ENCODE data around the gene OTUD1. TPM values are rescaled to one million over a fixed set of nuclear protein-coding genes. Genes with fewer than 3 reads are reported as not detected.

Gene OTUD1
- polyA plus RNA-seq, 1 donor (not counting 4 experiments of a cell fraction or from before 2014, with no cell fraction given): 4.7 TPM

DNA sequence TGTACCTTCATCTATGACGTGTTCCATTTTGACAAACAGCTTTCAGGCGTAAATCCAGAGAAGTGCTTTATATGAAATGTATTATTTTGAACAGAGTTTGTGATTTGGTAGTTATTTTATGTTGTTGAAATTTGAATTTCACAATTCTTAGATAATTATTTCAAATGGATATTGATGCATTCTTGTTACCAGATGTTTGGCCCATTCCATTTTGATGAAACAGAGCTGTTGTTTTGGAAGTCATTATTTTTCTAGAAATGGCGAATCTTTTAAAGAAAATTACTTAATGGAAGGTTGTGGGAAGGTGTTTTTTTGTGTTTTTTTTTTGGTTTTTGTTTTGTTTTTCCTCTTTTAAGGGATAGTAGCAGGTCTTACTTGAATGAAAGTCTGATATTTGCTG is 2.4 kb downstream of the OTUD1 start:
- Histone ChIP-seq H3K27me3 (ENCODE audit: control insufficient read depth, extremely low read depth, insufficient read depth, low read length) (no peaks in the 10 kb centered on the region), H3K9me3 (ENCODE audit: control insufficient read depth, low read depth, low read length) (no peaks in the 10 kb centered on the region), H3K9me1 (ENCODE audit: control insufficient read depth, extremely low read depth, insufficient read depth, low read length) (peaks cover 3% of the 10 kb centered on the region), H3K4me1 (ENCODE audit: control insufficient read depth, extremely low read depth, insufficient read depth, low read length) (peaks cover 30% of the 10 kb centered on the region), H2AFZ (ENCODE audit: control insufficient read depth, low read length) (no peak overlapping the region), H3K9ac (ENCODE audit: control insufficient read depth, extremely low read depth, insufficient read depth, low read length) (peak overlapping the region; percentile 15), H3K4me2 (ENCODE audit: control insufficient read depth, extremely low read depth, insufficient read depth, low read depth, low read length) (peak overlapping the region; percentile 94), H3K27ac (ENCODE audit: control insufficient read depth, insufficient read depth, low read length) (peak overlapping the region; percentile 84), H4K20me1 (ENCODE audit: control insufficient read depth, extremely low read depth, insufficient read depth, low read length) (no peaks in the 10 kb centered on the region), H3K79me2 (ENCODE audit: control insufficient read depth, insufficient read depth, low read length) (peaks cover 22% of the 10 kb centered on the region), H3K4me3 (ENCODE audit: control insufficient read depth in 2 of 3, extremely low read depth in 1 of 3, insufficient read depth in 2 of 3, low read depth in 1 of 3, low read length in 3 of 3) (peak overlapping the region; percentile 60 to 91 (median 78)), H3K36me3 (ENCODE audit: control insufficient read depth in 2 of 2, extremely low read depth in 1 of 2, insufficient read depth in 2 of 2, low read length in 2 of 2) (no peaks in the 10 kb centered on the region)
- FAIRE-seq (no peak), DNase-seq (ENCODE audit: low read depth, low spot score) (no peak)
- dilution Hi-C loops (cut with MboI; ENCODE audit: extremely low pct_ligation_motif_present, low sequenced_read_pairs): no loop called here
- no peak for TF ChIP-seq EZH2 (IDR thresholded peaks at IDR 0.05; ENCODE audit: low read length)
- TF ChIP-seq, protein P1, sequence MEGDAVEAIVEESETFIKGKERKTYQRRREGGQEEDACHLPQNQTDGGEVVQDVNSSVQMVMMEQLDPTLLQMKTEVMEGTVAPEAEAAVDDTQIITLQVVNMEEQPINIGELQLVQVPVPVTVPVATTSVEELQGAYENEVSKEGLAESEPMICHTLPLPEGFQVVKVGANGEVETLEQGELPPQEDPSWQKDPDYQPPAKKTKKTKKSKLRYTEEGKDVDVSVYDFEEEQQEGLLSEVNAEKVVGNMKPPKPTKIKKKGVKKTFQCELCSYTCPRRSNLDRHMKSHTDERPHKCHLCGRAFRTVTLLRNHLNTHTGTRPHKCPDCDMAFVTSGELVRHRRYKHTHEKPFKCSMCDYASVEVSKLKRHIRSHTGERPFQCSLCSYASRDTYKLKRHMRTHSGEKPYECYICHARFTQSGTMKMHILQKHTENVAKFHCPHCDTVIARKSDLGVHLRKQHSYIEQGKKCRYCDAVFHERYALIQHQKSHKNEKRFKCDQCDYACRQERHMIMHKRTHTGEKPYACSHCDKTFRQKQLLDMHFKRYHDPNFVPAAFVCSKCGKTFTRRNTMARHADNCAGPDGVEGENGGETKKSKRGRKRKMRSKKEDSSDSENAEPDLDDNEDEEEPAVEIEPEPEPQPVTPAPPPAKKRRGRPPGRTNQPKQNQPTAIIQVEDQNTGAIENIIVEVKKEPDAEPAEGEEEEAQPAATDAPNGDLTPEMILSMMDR (optimal IDR thresholded peaks at IDR 0.05 in 1 of 3, IDR thresholded peaks at IDR 0.05 in 1 of 3, conservative IDR thresholded peaks at IDR 0.05 in 1 of 3; ENCODE audit: extremely low read depth in 1 of 3, insufficient read depth in 2 of 3, low read length in 3 of 3): no peak

DNA sequence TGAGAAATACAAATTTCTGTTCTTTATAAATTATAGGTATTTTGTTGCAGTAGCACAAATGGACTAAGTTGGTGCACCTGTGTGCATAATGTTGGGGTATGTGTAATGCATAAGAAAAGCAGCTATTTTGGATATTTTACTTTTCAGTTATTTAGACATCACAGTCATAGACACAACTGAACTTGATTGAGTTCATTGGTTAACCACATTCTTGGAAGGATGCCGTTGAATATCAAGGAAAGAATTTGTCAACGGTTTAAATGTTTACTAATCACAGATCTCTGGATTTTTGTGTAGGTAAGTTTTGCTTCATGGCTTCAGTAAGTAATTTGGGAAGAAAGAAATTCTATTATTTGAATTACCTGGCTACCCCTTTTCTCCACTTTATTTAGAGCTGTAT is 4.1 kb downstream of the OTUD1 start:
- H2AFZ ChIP-seq (ENCODE audit: control insufficient read depth, low read length): no peak overlapping the region
- no peak for DNase-seq (ENCODE audit: low read depth, low spot score)
- no peaks in the 10 kb centered on the region for H4K20me1 ChIP-seq (ENCODE audit: control insufficient read depth, extremely low read depth, insufficient read depth, low read length)
- TF ChIP-seq, protein P1 (optimal IDR thresholded peaks at IDR 0.05 in 1 of 3, IDR thresholded peaks at IDR 0.05 in 1 of 3, conservative IDR thresholded peaks at IDR 0.05 in 1 of 3; ENCODE audit: extremely low read depth in 1 of 3, insufficient read depth in 2 of 3, low read length in 3 of 3): no peak
- TF ChIP-seq EZH2 (IDR thresholded peaks at IDR 0.05; ENCODE audit: low read length): no peak
- no peaks in the 10 kb centered on the region for H3K9me3 ChIP-seq (ENCODE audit: control insufficient read depth, low read depth, low read length)
- H3K9ac ChIP-seq (ENCODE audit: control insufficient read depth, extremely low read depth, insufficient read depth, low read length): no peak overlapping the region
- no peak overlapping the region for H3K27ac ChIP-seq (ENCODE audit: control insufficient read depth, insufficient read depth, low read length)
- dilution Hi-C loops (cut with MboI; ENCODE audit: extremely low pct_ligation_motif_present, low sequenced_read_pairs): no loop called here
- H3K36me3 ChIP-seq (ENCODE audit: control insufficient read depth in 2 of 2, extremely low read depth in 1 of 2, insufficient read depth in 2 of 2, low read length in 2 of 2): no peaks in the 10 kb centered on the region
- peak; percentile 53 for FAIRE-seq
- peaks cover 3% of the 10 kb centered on the region for H3K9me1 ChIP-seq (ENCODE audit: control insufficient read depth, extremely low read depth, insufficient read depth, low read length)
- H3K4me1 ChIP-seq (ENCODE audit: control insufficient read depth, extremely low read depth, insufficient read depth, low read length): peaks cover 30% of the 10 kb centered on the region
- no peak overlapping the region for H3K4me2 ChIP-seq (ENCODE audit: control insufficient read depth, extremely low read depth, insufficient read depth, low read depth, low read length)
- H3K27me3 ChIP-seq (ENCODE audit: control insufficient read depth, extremely low read depth, insufficient read depth, low read length): no peaks in the 10 kb centered on the region
- no peak overlapping the region for H3K4me3 ChIP-seq (ENCODE audit: control insufficient read depth in 2 of 3, extremely low read depth in 1 of 3, insufficient read depth in 2 of 3, low read depth in 1 of 3, low read length in 3 of 3)
- peaks cover 22% of the 10 kb centered on the region for H3K79me2 ChIP-seq (ENCODE audit: control insufficient read depth, insufficient read depth, low read length)
